Smooth muscle cell (in vitro differentiated cells): ENCODE data around the gene OR4E2. TPM values are rescaled to one million over a fixed set of nuclear protein-coding genes. Genes with fewer than 3 reads are reported as not detected.

Experiments
- DNase-seq: peaks from one replicate; lab custom pipeline; 2025; ENCODE audit not compliant: unreplicated experiment; lab: John Stamatoyannopoulos, UW
- H2AFZ ChIP-seq: fragments of 200-600 bp; sonication (generic); 2 replicates; pipeline ENCODE4 v1.6.0; 2016; ENCODE audit warnings: antibody characterized with exemption, low read depth, mild to moderate bottlenecking
- H3F3A ChIP-seq: fragments of 200-600 bp; sonication (generic); 2 replicates; pipeline ENCODE4 v1.6.0; 2017; ENCODE audit warnings: antibody characterized with exemption, low read depth
- H3K27ac ChIP-seq: fragments of 200-600 bp; sonication (generic); 2 replicates; pipeline ENCODE4 v1.5.1; 2016; ENCODE audit warnings: low read depth, mild to moderate bottlenecking
- H3K27me3 ChIP-seq: fragments of 200-600 bp; sonication (generic); 2 replicates; pipeline ENCODE4 v1.6.1; 2016; ENCODE audit warnings: low read depth, mild to moderate bottlenecking
- H3K36me3 ChIP-seq: fragments of 200-600 bp; sonication (generic); 2 replicates; pipeline ENCODE4 v1.5.1; 2016; ENCODE audit warnings: low read depth
- H3K4me1 ChIP-seq: fragments of 200-600 bp; sonication (generic); 2 replicates; pipeline ENCODE4 v1.5.1; 2016; ENCODE audit warnings: low read depth
- H3K4me2 ChIP-seq: fragments of 200-600 bp; sonication (generic); 2 replicates; pipeline ENCODE4 v1.6.0; 2016; ENCODE audit warnings: mild to moderate bottlenecking
- H3K4me3 ChIP-seq: fragments of 200-600 bp; sonication (generic); 2 replicates; pipeline ENCODE4 v1.5.1; 2016; ENCODE audit warnings: mild to moderate bottlenecking
- H3K79me2 ChIP-seq: fragments of 200-600 bp; sonication (generic); 2 replicates; pipeline ENCODE4 v1.6.0; 2016; ENCODE audit warnings: low read depth, mild to moderate bottlenecking
- H3K9ac ChIP-seq: fragments of 200-600 bp; sonication (generic); 2 replicates; pipeline ENCODE4 v1.6.0; 2016; ENCODE audit warnings: low read depth
- H3K9me3 ChIP-seq: fragments of 200-600 bp; sonication (generic); replicated peaks from 2 replicates; pipeline ENCODE4 v1.5.1; 2016; ENCODE audit warnings: low read depth
- H4K20me1 ChIP-seq: fragments of 200-600 bp; sonication (generic); 2 replicates; pipeline ENCODE4 v1.6.0; 2016; ENCODE audit warnings: low read depth
- WGBS: methylation state at CpG from one replicate; pipeline ENCODE4 v1.1.7; 2016; ENCODE audit warnings: low lambda C conversion rate; 5-methylcytosine and 5-hydroxymethylcytosine counted together
- polyA plus RNA-seq: library from polyadenylated mRNA; unstranded; fragments of >200 nt; fragmentation: Nextera tagmentation; extraction: Ambion mirVana; gene quantifications from 2 replicates; pipeline ENCODE4 v1.2.1, GENCODE V29; 2016
- total RNA-seq: library from RNA; depleted of rRNA; stranded (reverse); fragments of >200 nt; gene quantifications from 2 replicates; pipeline ENCODE4 v1.2.3, GENCODE V29; 2014
- TF ChIP-seq, protein P1 (sequence below): fragments of 200-600 bp; sonication (generic); IDR thresholded peaks from 2 replicates; pipeline ENCODE4 v1.5.1; 2017; ENCODE audit warnings: borderline replicate concordance, mild to moderate bottlenecking, antibody characterized with exemption; ENCODE audit not compliant: insufficient read depth, poor library complexity, severe bottlenecking

OR4E2 gene
- total and polyA plus RNA-seq, 2 experiments from 2014 or later, result not detected

DNA sequence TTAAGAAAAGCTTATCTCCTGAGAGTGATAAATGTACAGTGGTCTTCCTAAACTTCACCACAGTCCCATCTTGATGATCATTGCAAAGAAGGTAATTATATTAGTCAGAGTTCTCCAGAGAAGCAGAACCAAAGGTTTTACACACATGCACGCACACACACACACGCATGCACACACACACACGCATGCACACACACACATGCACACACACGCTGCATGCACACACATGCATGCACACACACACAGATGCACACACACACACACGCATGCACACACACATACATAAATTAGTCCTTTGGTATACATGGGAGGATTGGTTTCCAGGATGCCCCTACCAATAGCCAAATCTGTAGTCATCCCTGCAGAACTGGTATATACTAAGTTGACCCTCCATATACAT, 580 bp downstream of the OR4E2 start:
- H3K36me3 ChIP-seq, result no peaks in the 10 kb centered on the region
- H3K4me3 ChIP-seq, result no peak overlapping the region
- H3K27ac ChIP-seq, result no peak overlapping the region
- H3K9me3 ChIP-seq, result no peaks in the 10 kb centered on the region
- no peak overlapping the region for H2AFZ ChIP-seq
- no peak overlapping the region for H3K4me2 ChIP-seq
- H3K27me3 ChIP-seq, result no peaks in the 10 kb centered on the region
- WGBS, result 91% methylated on average over 5 of the region's 5 CpGs
- TF ChIP-seq, protein P1, sequence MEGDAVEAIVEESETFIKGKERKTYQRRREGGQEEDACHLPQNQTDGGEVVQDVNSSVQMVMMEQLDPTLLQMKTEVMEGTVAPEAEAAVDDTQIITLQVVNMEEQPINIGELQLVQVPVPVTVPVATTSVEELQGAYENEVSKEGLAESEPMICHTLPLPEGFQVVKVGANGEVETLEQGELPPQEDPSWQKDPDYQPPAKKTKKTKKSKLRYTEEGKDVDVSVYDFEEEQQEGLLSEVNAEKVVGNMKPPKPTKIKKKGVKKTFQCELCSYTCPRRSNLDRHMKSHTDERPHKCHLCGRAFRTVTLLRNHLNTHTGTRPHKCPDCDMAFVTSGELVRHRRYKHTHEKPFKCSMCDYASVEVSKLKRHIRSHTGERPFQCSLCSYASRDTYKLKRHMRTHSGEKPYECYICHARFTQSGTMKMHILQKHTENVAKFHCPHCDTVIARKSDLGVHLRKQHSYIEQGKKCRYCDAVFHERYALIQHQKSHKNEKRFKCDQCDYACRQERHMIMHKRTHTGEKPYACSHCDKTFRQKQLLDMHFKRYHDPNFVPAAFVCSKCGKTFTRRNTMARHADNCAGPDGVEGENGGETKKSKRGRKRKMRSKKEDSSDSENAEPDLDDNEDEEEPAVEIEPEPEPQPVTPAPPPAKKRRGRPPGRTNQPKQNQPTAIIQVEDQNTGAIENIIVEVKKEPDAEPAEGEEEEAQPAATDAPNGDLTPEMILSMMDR, result no peak
- no peaks in the 10 kb centered on the region for H3K79me2 ChIP-seq
- H3K9ac ChIP-seq, result no peak overlapping the region
- H3F3A ChIP-seq, result no peaks in the 10 kb centered on the region
- H3K4me1 ChIP-seq, result no peaks in the 10 kb centered on the region
- no peak for DNase-seq
- H4K20me1 ChIP-seq, result no peaks in the 10 kb centered on the region

GRCh38 chr14:21656980-21657379, 3.3 kb downstream of the OR4E2 start:
- Histone ChIP-seq H3K27ac (no peak overlapping the region), H3K4me3 (no peak overlapping the region), H3K9me3 (no peaks in the 10 kb centered on the region), H2AFZ (no peak overlapping the region), H3K36me3 (no peaks in the 10 kb centered on the region), H4K20me1 (no peaks in the 10 kb centered on the region), H3F3A (no peaks in the 10 kb centered on the region), H3K27me3 (no peaks in the 10 kb centered on the region), H3K4me1 (no peaks in the 10 kb centered on the region), H3K79me2 (no peaks in the 10 kb centered on the region), H3K4me2 (no peak overlapping the region), H3K9ac (no peak overlapping the region)
- TF ChIP-seq, protein P1, result no peak
- no peak for DNase-seq
- 93% methylated on average over 1 of the region's 1 CpG for WGBS

DNA sequence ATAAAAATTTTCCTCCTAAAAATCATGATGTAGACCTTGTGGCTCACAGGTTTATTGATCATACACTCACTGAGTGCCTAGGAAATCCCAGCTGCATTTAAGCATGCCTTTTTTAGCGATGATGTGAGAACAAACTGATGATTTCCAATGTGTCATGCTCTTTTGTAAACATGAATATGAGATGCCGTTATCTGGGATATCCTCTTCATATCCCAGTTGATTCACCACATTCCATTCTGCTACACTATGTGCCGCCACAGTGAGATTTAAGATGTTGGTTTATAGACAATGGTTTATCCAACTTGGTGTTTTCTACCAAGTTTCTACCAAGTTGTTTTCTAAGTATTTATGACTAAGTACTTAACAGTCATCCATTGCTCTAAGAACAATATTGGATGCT, 14.7 kb downstream of the OR4E2 start:
- no peaks in the 10 kb centered on the region for H3K27me3 ChIP-seq
- no peak overlapping the region for H2AFZ ChIP-seq
- no peaks in the 10 kb centered on the region for H3F3A ChIP-seq
- H3K4me2 ChIP-seq, result peak overlapping the region; percentile 15
- H3K4me3 ChIP-seq, result no peak overlapping the region
- WGBS, result 54% methylated on average over 3 of the region's 3 CpGs
- H3K4me1 ChIP-seq, result no peaks in the 10 kb centered on the region
- no peak for DNase-seq
- H3K9ac ChIP-seq, result no peak overlapping the region
- no peaks in the 10 kb centered on the region for H4K20me1 ChIP-seq
- H3K36me3 ChIP-seq, result no peaks in the 10 kb centered on the region
- H3K27ac ChIP-seq, result no peak overlapping the region
- H3K79me2 ChIP-seq, result no peaks in the 10 kb centered on the region
- TF ChIP-seq, protein P1, result no peak
- no peaks in the 10 kb centered on the region for H3K9me3 ChIP-seq

DNA sequence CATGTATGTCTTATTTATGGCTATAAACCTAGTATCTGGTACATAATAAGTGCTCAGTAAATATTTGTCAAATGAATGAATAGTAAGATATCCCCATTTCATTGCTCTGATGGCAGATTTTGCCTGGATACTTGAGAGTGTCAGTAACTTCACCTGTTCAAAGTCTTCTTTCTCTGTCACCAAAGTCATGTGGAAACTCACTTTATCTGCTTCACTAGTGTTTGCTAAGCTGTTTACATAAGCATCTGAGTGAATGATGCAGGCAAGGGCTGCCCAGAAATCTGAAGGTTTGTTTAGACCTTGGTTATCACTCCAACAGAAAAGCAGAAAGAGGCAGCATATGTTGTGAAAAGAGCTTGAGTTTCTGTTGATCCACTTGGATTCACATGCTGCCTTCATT, 15.6 kb downstream of the OR4E2 start:
- Histone ChIP-seq H4K20me1 (no peaks in the 10 kb centered on the region), H3K27ac (no peak overlapping the region), H3K9ac (no peak overlapping the region), H3K4me1 (no peaks in the 10 kb centered on the region), H3K36me3 (no peaks in the 10 kb centered on the region), H3K4me3 (no peak overlapping the region), H3K27me3 (no peaks in the 10 kb centered on the region), H3F3A (no peaks in the 10 kb centered on the region), H3K9me3 (no peaks in the 10 kb centered on the region), H3K79me2 (no peaks in the 10 kb centered on the region), H3K4me2 (no peak overlapping the region), H2AFZ (no peak overlapping the region)
- no peak for DNase-seq
- TF ChIP-seq, protein P1, result no peak
